ENCODE measurements around the gene ZNF823.
"Not testable (repeated sequence)": the region's sequence is repeated elsewhere in the genome, so short reads cannot be mapped to it uniquely, and the experiment has no call there.

The ZNF823 gene

GRCh38 chr19:11680689-11681302 is 58.0 kb downstream of the ZNF823 start:
- DNase-seq (ENCODE audit: low read depth, low spot score): no peak

- no peak for DNase-seq (ENCODE audit: low read depth, low spot score)
Observed at GRCh38 chr19:11678504-11678903, 60.2 kb downstream of the ZNF823 start.

GRCh38 chr19:11676661-11677600 is 61.8 kb downstream of the ZNF823 start:
- DNase-seq (ENCODE audit: low read depth, low spot score): not testable (repeated sequence)

- no peak for DNase-seq (ENCODE audit: low read depth, low spot score)
Observed at GRCh38 chr19:11675569-11675968, 63.2 kb downstream of the ZNF823 start.

- DNase-seq (ENCODE audit: low read depth, low spot score): no peak
Observed at GRCh38 chr19:11674067-11674492, 64.7 kb downstream of the ZNF823 start.

- no peak for DNase-seq (ENCODE audit: low read depth, low spot score)
Observed at GRCh38 chr19:11673608-11674041, 65.1 kb downstream of the ZNF823 start.
